Stimulated activated CD8-positive, alpha-beta memory T cell treated with anti-CD3 and anti-CD28 coated beads, Interleukin-12 subunit alpha, Interleukin-12 subunit beta, amount 100 ng/mL, for 4 hours (primary cell): ENCODE data around the gene BBX.

ENCODE experiments used
- DNase-seq: peaks from one replicate; pipeline ENCODE4 v3.0.0-alpha.2; 2020; ENCODE audit warnings: low read depth

The BBX gene

DNA sequence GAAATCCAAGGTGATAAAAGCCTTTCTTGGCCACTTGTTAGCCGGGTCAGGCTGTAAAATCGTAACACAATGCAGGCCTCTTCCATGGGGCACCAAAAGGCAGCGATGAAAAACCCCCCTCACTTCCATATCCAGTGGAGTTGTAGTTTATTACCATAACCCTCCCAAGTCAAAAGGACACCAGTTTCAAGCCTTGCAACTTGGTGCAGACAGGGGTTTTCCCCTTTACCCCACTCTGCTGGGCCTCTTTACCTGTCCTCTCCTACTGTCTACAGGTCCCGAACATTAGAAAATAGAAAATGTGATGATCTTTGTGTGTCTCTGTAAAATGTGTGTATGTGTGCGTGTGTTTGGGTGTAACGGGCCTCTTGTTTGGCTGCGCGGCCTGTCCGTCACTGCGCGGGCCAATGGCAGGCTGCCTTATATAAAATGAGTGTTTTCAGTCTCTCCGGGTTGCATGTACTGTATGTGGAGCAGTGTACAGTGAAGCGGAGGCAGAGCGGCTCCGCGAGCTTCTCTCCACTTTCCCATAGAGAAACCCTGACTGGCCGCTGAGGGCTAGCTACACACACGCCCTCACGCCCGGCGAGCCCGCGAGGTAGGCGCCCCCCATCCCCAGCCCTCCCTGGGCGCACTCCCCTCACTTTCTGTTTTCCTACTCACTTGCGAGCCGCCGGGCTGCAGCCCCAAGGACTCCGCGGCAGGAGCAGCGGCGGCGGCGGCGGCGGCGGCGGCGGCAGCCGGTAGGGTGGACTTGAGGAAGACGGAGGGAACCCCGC lies at the start of gene BBX:
TSS of gene BBX (plus strand) at position 453 of the 779 bp plus-strand sequence. CDS start 187,499 bp downstream, outside the sequence.
- peak; percentile 80 for DNase-seq

GRCh38 chr3:107476462-107476861 lies 46.3 kb upstream of the BBX start:
- DNase-seq, result no peak

GRCh38 chr3:107487490-107487889 lies 35.3 kb upstream of the BBX start:
- DNase-seq, result no peak

DNA sequence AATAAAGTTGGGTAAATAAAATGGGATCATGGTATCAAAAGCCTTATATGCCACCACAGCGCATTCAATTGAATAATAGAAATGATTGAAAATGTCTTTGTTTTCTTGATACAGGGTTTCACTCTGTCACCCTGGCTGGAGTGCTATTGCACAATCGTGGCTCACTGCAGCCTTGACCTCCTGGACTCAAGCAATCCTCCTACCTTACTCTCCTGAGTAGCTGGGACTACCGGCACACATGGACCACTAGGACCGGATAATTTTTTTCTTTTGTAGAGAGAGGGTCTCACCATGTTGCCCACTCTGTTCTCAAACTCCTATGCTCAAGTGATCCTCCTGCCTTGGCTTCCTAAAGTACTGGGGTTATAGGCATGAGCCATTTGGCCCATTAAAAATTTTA lies 33.8 kb upstream of the BBX start:
- no peak for DNase-seq

DNA sequence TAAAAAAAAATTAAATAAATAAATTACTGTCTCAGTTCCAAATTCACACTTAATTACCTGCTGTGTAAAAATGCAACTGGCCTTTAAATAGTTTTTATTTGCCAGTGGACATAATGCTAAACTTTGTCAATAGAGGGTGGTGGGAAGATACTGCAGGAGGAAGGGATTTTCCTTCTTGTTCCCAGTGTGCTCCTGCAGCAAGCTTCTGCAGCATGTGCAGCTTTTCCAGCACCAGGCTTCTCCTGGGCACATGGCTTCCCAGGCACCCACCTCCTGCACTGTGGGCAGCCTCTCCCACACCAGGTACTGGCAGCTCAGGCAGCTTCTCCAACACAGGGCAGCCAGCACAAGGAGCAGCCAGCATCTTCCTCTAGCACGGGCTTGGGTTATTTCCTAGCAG lies 29.6 kb upstream of the BBX start:
- DNase-seq, result no peak

- no peak for DNase-seq
Observed at GRCh38 chr3:107496855-107497254, 25.9 kb upstream of the BBX start.

GRCh38 chr3:107498646-107499045 lies 24.1 kb upstream of the BBX start:
- DNase-seq, result no peak

DNA sequence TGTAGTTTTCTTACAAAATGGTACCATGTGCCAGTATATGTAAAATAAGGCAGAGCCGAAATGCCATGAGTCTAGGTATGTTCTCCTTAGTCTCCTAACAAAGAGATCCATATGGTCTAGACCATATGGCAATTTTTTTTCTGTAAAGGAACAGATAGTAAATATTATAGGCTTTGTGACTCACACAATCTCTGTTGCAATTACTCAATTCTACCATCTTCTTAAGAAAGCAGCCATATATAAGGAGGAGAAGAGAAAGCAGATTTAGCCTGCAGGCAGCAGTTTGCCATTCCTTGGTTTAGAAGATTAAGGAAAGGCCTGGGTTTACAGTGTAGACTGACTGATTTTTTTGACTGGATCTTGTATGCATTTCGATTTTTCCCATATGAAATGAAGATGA lies 16.3 kb upstream of the BBX start:
- no peak for DNase-seq

DNA sequence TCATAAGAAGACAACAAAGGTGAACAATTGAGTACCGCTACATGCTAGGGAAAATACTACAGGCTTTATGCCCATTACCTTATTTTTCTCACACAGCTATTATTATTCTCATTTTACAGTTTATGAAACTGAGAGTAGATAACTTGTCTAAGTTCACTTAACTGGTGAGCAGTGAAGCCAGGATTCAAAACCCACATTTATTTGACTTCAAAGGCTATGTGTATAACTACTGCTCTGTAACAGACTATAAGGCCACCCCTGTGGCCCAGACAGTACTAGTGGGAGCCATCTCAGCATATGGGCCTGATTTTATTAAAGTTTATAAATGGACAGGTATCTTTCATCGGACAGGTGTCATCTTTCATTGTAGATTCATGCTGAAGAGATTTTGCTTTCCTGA lies 14.4 kb upstream of the BBX start:
- DNase-seq, result no peak

DNA sequence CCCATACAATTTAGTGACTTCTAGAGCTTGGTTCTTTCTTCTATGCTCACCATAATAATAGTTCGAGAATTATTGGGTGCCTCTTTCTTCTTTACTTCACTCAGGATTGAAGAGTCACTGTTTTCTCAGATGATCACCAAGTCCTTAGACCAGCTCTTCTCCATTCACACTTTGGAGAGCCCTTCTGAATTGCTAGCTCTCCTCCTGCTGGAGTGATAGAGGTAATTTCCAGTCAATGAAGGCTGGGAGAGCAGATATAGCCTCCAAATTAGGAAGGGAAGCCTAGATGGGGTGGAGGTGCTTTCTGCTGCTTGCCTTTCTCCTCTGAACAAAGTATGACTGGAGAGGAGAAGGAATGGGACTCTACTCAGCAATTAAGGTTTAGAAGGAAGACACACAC lies 10.7 kb upstream of the BBX start:
- DNase-seq, result no peak

GRCh38 chr3:107514453-107514852 lies 8.3 kb upstream of the BBX start:
- DNase-seq, result no peak

- DNase-seq, result no peak
Observed at GRCh38 chr3:107516475-107516874, 6.3 kb upstream of the BBX start.

GRCh38 chr3:107520535-107520934 lies 2.2 kb upstream of the BBX start:
- DNase-seq, result no peak

DNA sequence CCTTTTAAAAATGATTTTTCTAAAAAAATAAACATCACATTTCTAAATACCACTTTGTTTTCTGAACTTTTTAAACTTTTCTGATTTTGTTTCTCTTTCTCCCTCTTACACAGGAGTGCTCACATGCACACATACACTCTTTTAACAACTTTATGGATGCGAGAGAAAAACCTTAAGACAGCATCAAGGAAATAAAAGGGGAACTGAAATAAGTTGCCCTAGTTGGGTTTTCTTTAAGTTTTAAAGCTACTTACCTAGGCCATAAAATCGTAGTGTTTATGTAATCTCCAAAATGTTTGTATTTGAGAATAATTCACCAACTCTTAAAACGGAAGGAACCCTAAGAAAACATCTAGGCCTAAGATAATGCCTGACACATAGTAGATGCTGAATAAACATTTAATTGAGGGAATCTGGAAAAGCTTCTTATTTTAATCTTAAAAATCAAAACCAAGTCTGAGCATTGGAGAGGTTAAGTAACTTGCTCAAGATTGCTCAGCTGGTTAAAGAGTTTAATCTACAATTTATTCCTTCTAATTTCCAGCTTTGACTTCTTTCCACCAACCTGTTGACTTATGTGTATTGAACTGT lies 1.2 kb upstream of the BBX start:
- no peak for DNase-seq

- no peak for DNase-seq
Observed at GRCh38 chr3:107523289-107523538, 452 bp downstream of the BBX start.

- DNase-seq, result peak; percentile 38
Observed at GRCh38 chr3:107523539-107524325, 970 bp downstream of the BBX start.

DNA sequence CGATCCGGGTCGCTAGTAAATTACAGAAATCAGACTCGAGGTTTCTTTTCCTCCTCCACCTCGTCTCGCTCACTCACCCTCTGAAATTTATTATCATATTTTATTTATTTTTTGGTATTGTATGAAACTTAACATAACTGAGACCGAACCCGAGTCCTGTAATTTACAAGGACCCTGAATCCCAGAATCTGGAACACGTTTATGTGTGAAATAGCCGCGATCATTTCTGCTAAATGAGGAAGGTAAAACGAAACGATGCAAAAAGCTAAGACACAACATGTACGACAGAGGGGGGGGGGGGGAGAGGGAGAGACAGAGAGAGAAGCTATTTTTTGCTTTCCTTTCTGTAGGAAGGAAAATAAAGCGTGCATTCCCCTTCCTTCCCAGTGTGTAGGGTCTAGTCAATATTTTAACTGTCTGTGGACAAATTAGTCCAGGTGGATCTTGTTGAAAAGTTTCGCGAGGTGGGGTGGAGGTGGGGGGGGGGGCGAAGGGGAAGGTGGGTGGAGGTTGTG lies 1.6 kb downstream of the BBX start:
- no peak for DNase-seq

GRCh38 chr3:107524841-107525643 lies 2.3 kb downstream of the BBX start:
- DNase-seq, result peak; percentile 44

DNA sequence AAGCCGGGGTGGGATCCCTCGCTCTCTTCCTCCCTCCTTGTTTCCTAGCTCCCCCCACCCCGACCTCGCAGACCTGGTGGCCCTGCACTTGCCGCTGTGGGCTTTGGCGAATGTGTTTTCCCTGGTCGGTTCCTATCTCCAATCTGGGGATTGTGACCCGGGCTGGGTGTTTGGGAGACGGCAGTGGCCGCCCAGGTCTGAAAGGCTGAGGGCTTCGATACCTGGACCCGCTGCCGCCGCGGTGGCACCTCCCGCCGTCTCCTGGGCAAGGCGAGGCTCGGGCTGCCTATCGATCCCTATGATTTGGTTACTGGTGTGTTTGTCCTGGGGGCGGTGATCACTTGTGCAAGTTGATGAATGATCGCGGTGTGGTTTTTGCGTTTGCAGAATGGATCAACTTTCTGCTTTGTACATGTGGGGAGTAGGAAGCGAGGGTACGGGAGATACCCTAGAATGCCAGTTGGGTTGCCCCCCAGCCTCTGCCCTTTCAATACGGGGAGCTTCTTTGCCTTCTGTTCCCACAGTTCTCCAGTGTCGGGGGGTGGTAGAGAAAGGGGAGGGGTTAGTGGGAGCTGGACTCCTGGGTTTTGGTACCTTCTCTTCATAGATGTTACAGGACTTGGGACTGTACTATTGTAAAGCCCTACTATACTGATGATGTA lies 3.0 kb downstream of the BBX start:
- DNase-seq, result no peak

- no peak for DNase-seq
Observed at GRCh38 chr3:107531917-107532469, 9.2 kb downstream of the BBX start.

DNA sequence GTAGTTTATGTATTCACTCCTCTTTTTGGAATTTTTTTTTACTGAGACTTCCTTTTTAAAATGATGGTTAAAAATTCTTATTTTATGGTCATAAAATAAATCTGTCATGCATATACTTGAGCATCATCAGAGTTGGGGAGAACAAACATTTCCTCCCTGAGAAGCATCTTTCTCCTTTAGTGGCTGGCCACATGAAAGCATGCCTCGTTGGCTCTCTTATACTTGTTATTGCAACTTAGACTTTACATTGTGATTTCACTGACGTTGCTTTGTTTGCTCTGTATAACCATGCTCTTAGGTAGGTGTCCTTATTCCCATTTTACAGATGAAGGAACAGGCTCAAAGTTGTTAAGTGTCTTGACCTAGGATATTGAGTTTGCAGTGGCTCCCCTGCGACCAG lies 18.1 kb downstream of the BBX start:
- DNase-seq, result no peak
